SK-MEL-5 (cell line): ENCODE measurements around the gene H1-8. TPM values are rescaled to one million over a fixed set of nuclear protein-coding genes. Genes with fewer than 3 reads are reported as not detected.
A peak's percentile ranks its signal among the peaks of the same experiment; 100 is the strongest.
"Not testable (repeated sequence)": the region's sequence is repeated elsewhere in the genome, so short reads cannot be mapped to it uniquely, and the experiment has no call there.

Source experiments
- DNase-seq: peaks from one replicate; pipeline ENCODE4 v3.0.0-alpha.2; 2016; ENCODE audit warnings: low read depth, low spot score
- in situ Hi-C: cut with HindIII; loops from 2 replicates; pipeline ENCODE4 v1.10.0; 2016; ENCODE audit warnings: low sequenced_read_pairs, high pct_unique_total_duplicates, low pct_unique_long_range_greater_than_20kb
- polyA plus RNA-seq, 2 experiments: library from polyadenylated mRNA; depleted of rRNA; stranded (reverse); fragments of >200 nt; gene quantifications; 2 replicates each; pipeline ENCODE4 v1.2.3, GENCODE V29; 2015
- total RNA-seq: library from RNA; depleted of rRNA; stranded (reverse); fragments of >200 nt; shearing (Covaris generic); gene quantifications from 2 replicates; pipeline ENCODE4 v1.2.3, GENCODE V29; 2014; rRNA removed

The H1-8 gene, protein sequence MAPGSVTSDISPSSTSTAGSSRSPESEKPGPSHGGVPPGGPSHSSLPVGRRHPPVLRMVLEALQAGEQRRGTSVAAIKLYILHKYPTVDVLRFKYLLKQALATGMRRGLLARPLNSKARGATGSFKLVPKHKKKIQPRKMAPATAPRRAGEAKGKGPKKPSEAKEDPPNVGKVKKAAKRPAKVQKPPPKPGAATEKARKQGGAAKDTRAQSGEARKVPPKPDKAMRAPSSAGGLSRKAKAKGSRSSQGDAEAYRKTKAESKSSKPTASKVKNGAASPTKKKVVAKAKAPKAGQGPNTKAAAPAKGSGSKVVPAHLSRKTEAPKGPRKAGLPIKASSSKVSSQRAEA
- not detected in 2 replicates for total RNA-seq
- polyA plus RNA-seq (2015; cell fraction: cytosol; rRNA removed) = not detected in 2 replicates
- not detected in 2 replicates for polyA plus RNA-seq (2015; cell fraction: nucleus; rRNA removed)

- no peak for DNase-seq
- in situ Hi-C loops = no loop called here
Observed at GRCh38 chr3:129543156-129543790, at the start of gene H1-8. H1-8 (plus strand) TSS chr3:129543175; CDS start chr3:129543219, 44 bp downstream.

GRCh38 chr3:129493206-129493605, 49.8 kb upstream of the H1-8 start:
- no peak for DNase-seq
- in situ Hi-C loops = no loop called here

- DNase-seq, in situ Hi-C loops: not testable (repeated sequence)
Observed at GRCh38 chr3:129494499-129494898, 48.5 kb upstream of the H1-8 start.

DNA sequence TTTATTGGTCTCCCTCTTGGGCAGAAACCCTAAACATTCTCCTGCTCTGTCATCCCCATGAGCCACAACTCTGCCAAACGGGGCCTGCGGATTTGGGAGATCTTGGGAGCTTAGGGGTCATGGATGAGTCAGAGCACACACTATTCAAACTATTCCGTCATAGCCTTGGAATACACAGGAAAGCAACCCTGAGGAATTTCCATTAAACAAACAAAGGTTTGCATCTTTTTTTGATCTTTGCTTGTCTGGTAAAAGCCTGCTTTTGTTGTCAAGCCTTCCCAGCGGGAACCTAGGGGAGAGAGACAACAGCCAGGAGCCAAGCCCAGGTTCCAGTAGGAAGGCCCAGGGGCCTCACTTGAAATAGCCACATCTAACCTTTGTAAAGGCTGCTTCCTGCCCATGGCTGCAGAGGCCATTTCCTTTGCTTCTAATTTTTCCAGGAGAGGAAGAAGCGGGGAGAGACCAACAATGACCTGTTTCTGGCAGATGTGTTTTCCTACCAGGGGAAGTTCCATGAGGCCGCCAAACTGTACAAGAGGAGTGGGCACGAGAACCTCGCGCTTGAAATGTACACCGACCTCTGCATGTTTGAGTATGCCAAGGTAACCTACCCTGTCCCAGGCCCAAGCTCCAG, 47.9 kb upstream of the H1-8 start:
- DNase-seq, in situ Hi-C loops: not testable (repeated sequence)

GRCh38 chr3:129497876-129498275, 45.1 kb upstream of the H1-8 start:
- in situ Hi-C loops, DNase-seq: not testable (repeated sequence)

DNA sequence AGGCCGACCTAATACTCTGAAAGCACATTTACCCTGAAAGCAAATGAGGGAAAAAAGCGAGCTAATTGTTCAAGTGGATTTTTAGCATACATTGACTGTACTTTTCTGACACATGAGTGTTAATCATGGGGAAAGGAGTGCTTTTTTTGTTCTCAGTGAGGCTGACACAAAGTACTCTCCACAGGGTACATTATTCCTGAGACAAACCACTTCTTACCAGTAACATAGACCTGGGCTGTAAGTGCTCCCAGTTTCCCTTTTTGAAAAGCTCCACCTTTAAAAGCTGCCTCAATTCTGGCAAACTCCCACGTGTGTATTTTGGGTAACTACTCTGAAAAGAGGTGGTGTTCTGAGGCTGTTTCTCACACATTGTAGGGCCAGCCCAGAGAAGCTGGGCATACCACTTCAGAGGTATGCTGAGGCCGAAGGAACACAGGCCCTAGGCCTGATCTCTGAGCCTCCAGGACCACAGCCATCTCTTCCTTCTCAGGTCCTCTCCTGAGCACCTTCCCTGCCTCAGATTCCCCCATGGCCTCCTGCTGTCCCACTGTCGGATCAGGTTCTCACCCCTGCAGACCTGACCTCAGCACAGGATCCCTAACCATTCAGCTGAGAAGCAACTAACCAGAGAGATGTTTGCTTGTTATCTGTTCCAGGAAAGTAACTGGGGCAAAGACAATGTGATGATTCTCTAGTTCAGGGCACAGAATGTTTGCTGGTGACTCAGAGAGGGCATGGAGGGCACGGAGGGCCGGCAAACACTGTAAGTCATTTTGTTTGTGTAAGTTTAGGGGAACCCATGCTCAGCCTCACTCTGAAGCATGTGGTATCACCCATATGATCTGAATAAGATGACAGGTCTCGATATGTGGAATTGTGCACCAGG, 44.1 kb upstream of the H1-8 start:
- in situ Hi-C loops = not testable (repeated sequence)
- DNase-seq = peak; percentile 13

DNA sequence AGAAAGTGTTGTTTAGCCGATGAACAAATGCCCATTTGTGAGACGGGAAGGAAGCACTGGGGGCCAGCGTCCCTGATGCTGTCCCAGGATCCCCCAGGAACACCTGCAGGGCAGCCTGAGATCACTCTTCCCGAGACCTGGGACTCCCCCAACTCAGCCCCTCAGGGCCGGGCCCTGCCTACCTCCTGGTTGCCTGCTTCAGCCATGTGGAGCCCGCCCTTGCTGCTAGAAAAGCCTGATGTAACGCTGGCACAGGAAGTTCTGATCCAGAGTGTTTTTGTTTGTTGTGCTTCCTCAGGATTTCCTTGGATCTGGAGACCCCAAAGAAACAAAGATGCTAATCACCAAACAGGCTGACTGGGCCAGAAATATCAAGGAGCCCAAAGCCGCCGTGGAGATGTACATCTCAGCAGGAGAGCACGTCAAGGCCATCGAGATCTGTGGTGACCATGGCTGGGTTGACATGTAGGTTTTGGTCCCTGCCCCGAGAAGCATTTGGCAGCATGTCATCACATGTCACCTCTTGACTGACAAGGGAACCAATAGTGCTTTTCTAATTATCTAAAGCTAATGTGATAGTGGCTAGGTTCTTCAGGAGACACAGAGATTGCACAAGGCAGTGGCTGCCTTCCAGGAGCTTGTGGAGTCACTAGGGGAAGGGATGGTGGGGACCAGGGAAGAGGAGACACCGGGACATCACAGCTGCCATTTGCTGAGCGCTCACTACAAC, 43.2 kb upstream of the H1-8 start:
- in situ Hi-C loops, DNase-seq: not testable (repeated sequence)

- no peak for DNase-seq
- in situ Hi-C loops = no loop called here
Observed at GRCh38 chr3:129500334-129500658, 42.7 kb upstream of the H1-8 start.

DNA sequence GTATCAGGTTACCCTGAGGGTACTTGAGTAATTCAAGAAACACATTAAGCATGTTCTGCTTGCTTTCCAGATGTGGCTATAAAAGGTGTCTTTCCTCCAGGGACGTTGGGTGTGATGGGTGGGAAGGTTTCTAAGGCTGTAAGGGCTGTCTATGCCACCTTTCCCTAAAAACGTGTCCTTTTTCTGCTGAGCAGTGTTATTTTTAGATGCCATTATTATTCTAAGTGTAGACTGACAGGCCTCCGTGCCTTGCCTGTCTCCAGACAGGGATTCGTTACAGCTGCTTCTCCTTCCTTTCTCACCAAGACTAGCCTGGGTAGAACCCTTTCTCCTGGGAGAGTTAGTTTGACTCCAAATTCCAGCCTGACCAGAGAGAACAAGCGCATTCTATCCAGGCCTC, 41.3 kb upstream of the H1-8 start:
- DNase-seq = no peak
- in situ Hi-C loops = no loop called here

- DNase-seq = no peak
- in situ Hi-C loops = no loop called here
Observed at GRCh38 chr3:129502641-129503408, 40.1 kb upstream of the H1-8 start.

GRCh38 chr3:129503471-129504291, 39.3 kb upstream of the H1-8 start:
- DNase-seq = no peak
- in situ Hi-C loops = no loop called here

DNA sequence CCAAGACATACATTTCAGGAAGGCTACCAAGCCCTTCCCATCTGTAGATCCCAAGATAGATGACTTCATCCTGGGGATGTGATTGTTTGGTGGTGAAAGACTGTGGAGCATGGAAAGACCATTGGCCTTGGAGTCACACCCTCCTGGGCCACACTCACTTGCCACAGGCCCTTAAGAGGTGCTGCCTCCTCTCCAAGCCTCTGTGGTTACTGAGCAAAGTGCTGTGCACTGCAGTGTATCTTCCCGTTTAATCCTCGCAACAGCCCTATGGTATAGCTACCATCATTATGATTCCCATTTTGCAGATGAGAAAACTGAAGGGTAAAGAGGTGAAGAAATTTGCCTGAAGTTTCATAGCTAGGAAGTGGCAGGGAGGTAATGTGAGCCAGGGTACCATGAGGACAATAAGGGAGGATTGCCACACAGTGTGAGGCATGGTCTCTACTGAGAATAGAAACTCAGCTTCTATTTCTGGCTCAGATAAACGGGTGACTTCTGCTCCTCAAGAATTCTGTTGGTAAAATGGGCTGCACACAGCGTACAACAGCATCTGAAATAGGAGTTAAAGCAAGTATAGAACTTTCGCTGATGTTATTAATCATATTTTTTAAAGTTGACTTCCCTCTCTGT, 38.4 kb upstream of the H1-8 start:
- in situ Hi-C loops = no loop called here
- no peak for DNase-seq

DNA sequence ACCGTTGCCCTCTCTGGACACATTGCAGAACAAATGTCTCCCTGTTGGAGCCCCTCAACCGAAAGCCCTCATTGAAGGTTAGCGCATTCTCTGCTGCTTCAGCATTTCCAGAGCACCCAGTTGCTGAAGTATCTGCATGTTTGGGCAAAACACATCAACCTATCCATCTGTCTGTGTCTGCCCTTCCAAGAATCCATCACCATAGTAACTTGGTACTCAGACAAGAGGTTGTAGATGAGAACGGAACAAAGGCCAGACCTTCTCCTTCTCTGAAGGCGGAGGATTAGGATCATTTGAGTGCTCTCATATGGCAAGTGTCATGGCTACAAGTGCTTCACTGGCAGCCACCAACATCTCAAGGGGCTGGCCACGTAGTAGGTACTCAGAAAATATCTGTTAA, 37.6 kb upstream of the H1-8 start:
- in situ Hi-C loops = no loop called here
- no peak for DNase-seq

GRCh38 chr3:129506231-129506742, 36.7 kb upstream of the H1-8 start:
- no peak for DNase-seq
- in situ Hi-C loops = no loop called here

DNA sequence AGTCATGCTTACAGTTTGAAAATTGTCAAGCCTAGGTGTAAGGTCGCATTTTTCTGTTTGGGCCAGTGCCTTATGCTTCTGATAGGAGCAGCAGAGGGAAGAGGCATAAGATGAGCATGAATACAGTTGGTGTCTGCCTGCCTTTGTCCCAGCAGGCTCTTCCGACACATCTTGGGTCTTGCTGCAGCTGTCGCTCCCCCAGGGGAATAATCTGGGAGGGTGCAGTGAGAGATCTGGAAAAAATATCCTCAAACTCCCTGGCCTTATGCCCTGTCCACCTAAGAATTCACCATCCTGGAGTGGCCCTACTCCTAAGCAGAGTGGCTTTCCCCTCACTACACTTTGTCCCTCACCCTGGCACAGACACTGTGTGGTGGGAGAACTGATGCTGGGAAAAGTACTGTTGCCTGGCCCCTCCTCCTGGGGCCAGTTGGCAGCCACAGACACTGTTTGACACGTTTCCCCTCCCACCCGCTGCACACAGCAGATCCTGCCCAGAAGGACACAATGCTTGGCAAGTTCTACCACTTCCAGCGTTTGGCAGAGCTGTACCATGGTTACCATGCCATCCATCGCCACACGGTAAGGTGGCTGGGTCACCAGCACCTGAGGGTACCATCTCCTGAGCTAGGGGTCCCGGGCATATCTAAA, 35.7 kb upstream of the H1-8 start:
- no peak for DNase-seq
- in situ Hi-C loops = no loop called here
